GM23338 (cell line): Measurements from ENCODE around the gene CNTNAP4. TPM values are rescaled to one million over a fixed set of nuclear protein-coding genes. Genes with fewer than 3 reads are reported as not detected.

Experiments
- ATAC-seq: fragments of 200-7000 bp; cut with Tn5 transposase; 3 replicates; pipeline ENCODE4 v1.9.1; 2020
- DNase-seq: peaks from one replicate; pipeline ENCODE4 v3.0.0-alpha.2; 2015; ENCODE audit warnings: low spot score
- H2AFZ ChIP-seq: fragments of 200-600 bp; sonication (generic); 2 replicates; pipeline ENCODE4 v1.8.0; 2016; ENCODE audit warnings: antibody characterized with exemption, mild to moderate bottlenecking, moderate library complexity
- H3F3A ChIP-seq: fragments of 200-600 bp; sonication (generic); replicated peaks from 2 replicates; pipeline ENCODE4 v1.8.0; 2017; ENCODE audit warnings: antibody characterized with exemption, mixed run types, low read depth
- H3K27ac ChIP-seq: fragments of 200-600 bp; sonication (generic); 2 replicates; pipeline ENCODE4 v1.6.1; 2016; ENCODE audit warnings: low read depth
- H3K27me3 ChIP-seq: fragments of 200-600 bp; sonication (generic); 2 replicates; pipeline ENCODE4 v1.8.0; 2016; ENCODE audit warnings: mild to moderate bottlenecking, mixed run types, moderate library complexity; ENCODE audit not compliant: insufficient read depth
- H3K36me3 ChIP-seq: fragments of 200-600 bp; sonication (generic); 2 replicates; pipeline ENCODE4 v1.8.0; 2016; ENCODE audit warnings: mild to moderate bottlenecking; ENCODE audit not compliant: insufficient read depth
- H3K4me1 ChIP-seq: fragments of 200-600 bp; sonication (generic); 2 replicates; pipeline ENCODE4 v1.8.0; 2016; ENCODE audit warnings: mild to moderate bottlenecking, moderate library complexity; ENCODE audit not compliant: insufficient read depth
- H3K4me2 ChIP-seq: fragments of 200-600 bp; sonication (generic); 2 replicates; pipeline ENCODE4 v1.7.1; 2017; ENCODE audit warnings: mixed run types
- H3K4me3 ChIP-seq: fragments of 200-600 bp; sonication (generic); 2 replicates; pipeline ENCODE4 v1.6.1; 2016; ENCODE audit warnings: mixed run types
- H3K79me2 ChIP-seq: fragments of 200-600 bp; sonication (generic); replicated peaks from 2 replicates; pipeline ENCODE4 v1.8.0; 2017; ENCODE audit warnings: mild to moderate bottlenecking; ENCODE audit not compliant: insufficient read depth
- H3K9me2 ChIP-seq: fragments of 200-600 bp; sonication (generic); 2 replicates; pipeline ENCODE4 v1.8.0; 2017; ENCODE audit not compliant: insufficient read depth
- H4K20me1 ChIP-seq: fragments of 200-600 bp; sonication (generic); replicated peaks from 2 replicates; pipeline ENCODE4 v1.8.0; 2017; ENCODE audit warnings: mild to moderate bottlenecking; ENCODE audit not compliant: insufficient read depth
- H3K27ac Mint-ChIP-seq: 2 replicates; pipeline ENCODE4 v1.8.0; 2020; ENCODE audit warnings: inconsistent platforms, mild to moderate bottlenecking, moderate library complexity, mixed read lengths
- H3K27me3 Mint-ChIP-seq: 3 replicates; pipeline ENCODE4 v1.8.0; 2022; ENCODE audit warnings: low read depth, mild to moderate bottlenecking, moderate library complexity, mixed read lengths, inconsistent platforms; ENCODE audit not compliant: insufficient read depth, poor library complexity
- H3K36me3 Mint-ChIP-seq: 3 replicates; pipeline ENCODE4 v1.8.0; 2021; ENCODE audit warnings: low read depth, mild to moderate bottlenecking, inconsistent platforms, moderate library complexity, mixed read lengths
- H3K4me1 Mint-ChIP-seq: 3 replicates; pipeline ENCODE4 v1.8.0; 2020; ENCODE audit warnings: mild to moderate bottlenecking, inconsistent platforms, mixed read lengths
- H3K4me3 Mint-ChIP-seq: 3 replicates; pipeline ENCODE4 v1.8.0; 2021; ENCODE audit warnings: moderate library complexity, mild to moderate bottlenecking, inconsistent platforms, mixed read lengths
- H3K9me3 Mint-ChIP-seq: 3 replicates; pipeline ENCODE4 v1.8.0; 2020; ENCODE audit warnings: moderate library complexity, mild to moderate bottlenecking, inconsistent platforms, mixed read lengths
- CREB1 ChIP-seq: fragments of 250-450 bp; sonication (Bioruptor Pico); IDR thresholded peaks from 2 replicates; pipeline ENCODE4 v1.5.0; 2020; ENCODE audit warnings: low read depth, mild to moderate bottlenecking, moderate library complexity
- CTCF ChIP-seq, 2 experiments: fragments of 200-600 bp in 1 of 2; sonication (generic) in 1 of 2; conservative IDR thresholded peaks; 2 replicates each; pipeline versions ENCODE4 v1.5.1 to v1.6.1; 2016 to 2017; ENCODE audit warnings: antibody characterized with exemption in 2 of 2, low read depth in 2 of 2, mild to moderate bottlenecking in 2 of 2, moderate library complexity in 1 of 2
- EZH2 ChIP-seq: fragments of 200-600 bp; sonication (generic); IDR thresholded peaks from one replicate; pipeline ENCODE4 v1.8.0; 2017; ENCODE audit warnings: antibody characterized with exemption, mild to moderate bottlenecking, low read depth; ENCODE audit not compliant: unreplicated experiment
- EZH2phosphoT487 ChIP-seq: fragments of 200-600 bp; sonication (generic); IDR thresholded peaks from one replicate; pipeline ENCODE4 v1.8.1; 2018; ENCODE audit warnings: antibody characterized with exemption; ENCODE audit not compliant: unreplicated experiment
- JUNB ChIP-seq: IDR thresholded peaks from one replicate; pipeline ENCODE4 v1.6.1; 2016; ENCODE audit warnings: antibody characterized with exemption; ENCODE audit not compliant: unreplicated experiment
- NANOG ChIP-seq: IDR thresholded peaks from 2 replicates; pipeline ENCODE4 v1.6.1; 2016; ENCODE audit warnings: antibody characterized with exemption, borderline replicate concordance
- POLR2AphosphoS5 ChIP-seq: IDR thresholded peaks from 2 replicates; pipeline ENCODE4 v1.6.1; 2016; ENCODE audit warnings: antibody characterized with exemption, low read depth
- STAT1 ChIP-seq: IDR thresholded peaks from one replicate; pipeline ENCODE4 v1.6.1; 2016; ENCODE audit warnings: antibody characterized with exemption; ENCODE audit not compliant: unreplicated experiment
- ZNF114 ChIP-seq: fragments of 250-450 bp; sonication (Bioruptor Pico); IDR thresholded peaks from 2 replicates; pipeline ENCODE4 v1.5.0; 2020; ENCODE audit warnings: mild to moderate bottlenecking, moderate library complexity
- ZNF331 ChIP-seq: fragments of 250-450 bp; sonication (Bioruptor Pico); IDR thresholded peaks from 2 replicates; pipeline ENCODE4 v1.5.0; 2020; ENCODE audit warnings: low read depth, mild to moderate bottlenecking, moderate library complexity
- ZNF462 ChIP-seq: fragments of 250-450 bp; sonication (Bioruptor Pico); IDR thresholded peaks from 2 replicates; pipeline ENCODE4 v1.5.0; 2020; ENCODE audit warnings: mild to moderate bottlenecking, moderate library complexity
- polyA plus RNA-seq: library from polyadenylated mRNA; unstranded; fragments of >200 nt; fragmentation: Nextera tagmentation; extraction: Ambion mirVana; gene quantifications from 2 replicates; pipeline ENCODE4 v1.2.1, GENCODE V29; 2016
- total RNA-seq: library from RNA; depleted of rRNA; stranded (reverse); fragments of >200 nt; shearing (Covaris generic); gene quantifications from 2 replicates; pipeline ENCODE4 v1.2.3, GENCODE V29; 2014
- TF ChIP-seq, protein P1 (sequence below): IDR thresholded peaks from 2 replicates; pipeline ENCODE4 v1.6.1; 2016; ENCODE audit warnings: antibody characterized with exemption
- TF ChIP-seq, protein P2 (sequence below): IDR thresholded peaks from one replicate; pipeline ENCODE4 v1.6.1; 2018; ENCODE audit warnings: antibody characterized with exemption; ENCODE audit not compliant: unreplicated experiment

CNTNAP4 gene
- total and polyA plus RNA-seq, 2 experiments from 2014 or later, result not detected

GRCh38 chr16:76531236-76531635, 254.0 kb downstream of the CNTNAP4 start:
- Histone ChIP-seq H3K36me3 (no peaks in the 10 kb centered on the region), H3K4me3 (no peak overlapping the region), H3K9me2 (no peaks in the 10 kb centered on the region), H3F3A (no peaks in the 10 kb centered on the region), H4K20me1 (no peaks in the 10 kb centered on the region), H3K27ac (no peak overlapping the region), H2AFZ (no peak overlapping the region), H3K27me3 (no peaks in the 10 kb centered on the region), H3K79me2 (no peaks in the 10 kb centered on the region), H3K4me2 (no peak overlapping the region), H3K4me1 (no peaks in the 10 kb centered on the region)
- peaks cover 64% of the 10 kb centered on the region for H3K9me3 Mint-ChIP-seq
- no peak overlapping the region for H3K4me3 Mint-ChIP-seq
- no peak overlapping the region for H3K27ac Mint-ChIP-seq
- H3K4me1 Mint-ChIP-seq, result no peaks in the 10 kb centered on the region
- H3K27me3 Mint-ChIP-seq, result no peaks in the 10 kb centered on the region
- TF ChIP-seq POLR2AphosphoS5, result no peak
- TF ChIP-seq EZH2phosphoT487, result no peak
- TF ChIP-seq JUNB, result no peak
- TF ChIP-seq, protein P1, sequence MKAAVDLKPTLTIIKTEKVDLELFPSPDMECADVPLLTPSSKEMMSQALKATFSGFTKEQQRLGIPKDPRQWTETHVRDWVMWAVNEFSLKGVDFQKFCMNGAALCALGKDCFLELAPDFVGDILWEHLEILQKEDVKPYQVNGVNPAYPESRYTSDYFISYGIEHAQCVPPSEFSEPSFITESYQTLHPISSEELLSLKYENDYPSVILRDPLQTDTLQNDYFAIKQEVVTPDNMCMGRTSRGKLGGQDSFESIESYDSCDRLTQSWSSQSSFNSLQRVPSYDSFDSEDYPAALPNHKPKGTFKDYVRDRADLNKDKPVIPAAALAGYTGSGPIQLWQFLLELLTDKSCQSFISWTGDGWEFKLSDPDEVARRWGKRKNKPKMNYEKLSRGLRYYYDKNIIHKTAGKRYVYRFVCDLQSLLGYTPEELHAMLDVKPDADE, result no peak
- no peak for TF ChIP-seq ZNF331
- TF ChIP-seq, protein P2, sequence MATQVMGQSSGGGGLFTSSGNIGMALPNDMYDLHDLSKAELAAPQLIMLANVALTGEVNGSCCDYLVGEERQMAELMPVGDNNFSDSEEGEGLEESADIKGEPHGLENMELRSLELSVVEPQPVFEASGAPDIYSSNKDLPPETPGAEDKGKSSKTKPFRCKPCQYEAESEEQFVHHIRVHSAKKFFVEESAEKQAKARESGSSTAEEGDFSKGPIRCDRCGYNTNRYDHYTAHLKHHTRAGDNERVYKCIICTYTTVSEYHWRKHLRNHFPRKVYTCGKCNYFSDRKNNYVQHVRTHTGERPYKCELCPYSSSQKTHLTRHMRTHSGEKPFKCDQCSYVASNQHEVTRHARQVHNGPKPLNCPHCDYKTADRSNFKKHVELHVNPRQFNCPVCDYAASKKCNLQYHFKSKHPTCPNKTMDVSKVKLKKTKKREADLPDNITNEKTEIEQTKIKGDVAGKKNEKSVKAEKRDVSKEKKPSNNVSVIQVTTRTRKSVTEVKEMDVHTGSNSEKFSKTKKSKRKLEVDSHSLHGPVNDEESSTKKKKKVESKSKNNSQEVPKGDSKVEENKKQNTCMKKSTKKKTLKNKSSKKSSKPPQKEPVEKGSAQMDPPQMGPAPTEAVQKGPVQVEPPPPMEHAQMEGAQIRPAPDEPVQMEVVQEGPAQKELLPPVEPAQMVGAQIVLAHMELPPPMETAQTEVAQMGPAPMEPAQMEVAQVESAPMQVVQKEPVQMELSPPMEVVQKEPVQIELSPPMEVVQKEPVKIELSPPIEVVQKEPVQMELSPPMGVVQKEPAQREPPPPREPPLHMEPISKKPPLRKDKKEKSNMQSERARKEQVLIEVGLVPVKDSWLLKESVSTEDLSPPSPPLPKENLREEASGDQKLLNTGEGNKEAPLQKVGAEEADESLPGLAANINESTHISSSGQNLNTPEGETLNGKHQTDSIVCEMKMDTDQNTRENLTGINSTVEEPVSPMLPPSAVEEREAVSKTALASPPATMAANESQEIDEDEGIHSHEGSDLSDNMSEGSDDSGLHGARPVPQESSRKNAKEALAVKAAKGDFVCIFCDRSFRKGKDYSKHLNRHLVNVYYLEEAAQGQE, result no peak
- TF ChIP-seq CTCF (conservative IDR thresholded peaks at IDR 0.05; ENCODE audit: low read depth in 2 of 2), result no peak
- no peak for TF ChIP-seq STAT1
- TF ChIP-seq CREB1 (CRISPR knock-in tag), result no peak
- TF ChIP-seq NANOG, result no peak
- no peak for TF ChIP-seq ZNF462 (CRISPR knock-in tag)
- no peak for TF ChIP-seq EZH2
- TF ChIP-seq ZNF114, result no peak
- ATAC-seq (no peak), DNase-seq (no peak)
- H3K36me3 Mint-ChIP-seq, result no peaks in the 10 kb centered on the region; the same call in 2 of the 3 replicates
